NCI-H1092 treated with DMSO at 0.1 percent for 48 hours (cell line): ENCODE data around the gene CST8.
"Not testable (repeated sequence)": the region's sequence is repeated elsewhere in the genome, so short reads cannot be mapped to it uniquely, and the experiment has no call there.

Experiments used
- DNase-seq: peaks from one replicate; lab custom pipeline; 2025; lab: John Stamatoyannopoulos, UW

Gene CST8, protein sequence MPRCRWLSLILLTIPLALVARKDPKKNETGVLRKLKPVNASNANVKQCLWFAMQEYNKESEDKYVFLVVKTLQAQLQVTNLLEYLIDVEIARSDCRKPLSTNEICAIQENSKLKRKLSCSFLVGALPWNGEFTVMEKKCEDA

GRCh38 chr20:23490817-23491216, at the start of gene CST8:
TSS of gene CST8 (plus strand) at chr20:23491117. CDS start at chr20:23491668, 551 bp downstream.
- DNase-seq = no peak

DNA sequence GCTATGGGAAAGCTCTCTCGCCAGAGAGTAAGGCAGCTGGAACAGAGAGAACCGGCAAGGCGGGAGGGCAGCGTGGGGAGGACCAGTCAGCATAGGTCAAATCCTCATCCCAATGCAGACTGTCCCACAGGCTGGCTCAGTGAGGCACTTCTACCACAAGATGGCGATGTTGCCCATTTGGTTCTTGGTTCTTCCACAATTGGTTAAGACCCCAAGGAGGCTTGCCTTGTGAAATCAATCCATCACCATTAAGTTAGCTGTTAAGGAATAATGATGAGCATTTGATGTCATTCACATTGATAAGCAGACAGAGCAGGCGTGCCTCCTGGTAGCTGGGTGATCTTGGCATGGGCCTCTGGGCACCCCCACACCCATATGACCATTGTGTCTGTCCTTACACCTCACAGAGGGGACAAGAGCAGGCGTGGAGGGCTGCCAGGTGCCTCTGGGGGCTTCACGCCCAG, 49.0 kb upstream of the CST8 start:
- peak; percentile 48 for DNase-seq

GRCh38 chr20:23442436-23442835, 48.5 kb upstream of the CST8 start:
- DNase-seq = no peak

DNA sequence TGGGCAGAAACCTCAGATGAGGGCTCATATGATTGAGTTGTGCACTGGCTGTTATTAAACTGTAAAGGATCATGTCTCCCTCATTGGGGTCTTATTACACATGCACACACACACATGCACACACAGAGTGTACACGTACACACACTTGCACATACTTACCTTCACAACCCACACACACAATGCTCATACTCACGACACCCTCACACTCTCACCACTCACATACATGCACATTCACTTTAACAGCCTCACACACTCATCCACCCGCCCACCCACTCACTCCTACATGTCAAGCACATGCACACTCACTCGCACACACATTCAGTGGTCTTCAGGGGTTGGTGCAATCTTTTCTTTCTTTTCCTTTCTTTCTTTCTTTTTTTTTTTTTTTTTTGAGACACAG, 46.1 kb upstream of the CST8 start:
- DNase-seq = no peak

DNA sequence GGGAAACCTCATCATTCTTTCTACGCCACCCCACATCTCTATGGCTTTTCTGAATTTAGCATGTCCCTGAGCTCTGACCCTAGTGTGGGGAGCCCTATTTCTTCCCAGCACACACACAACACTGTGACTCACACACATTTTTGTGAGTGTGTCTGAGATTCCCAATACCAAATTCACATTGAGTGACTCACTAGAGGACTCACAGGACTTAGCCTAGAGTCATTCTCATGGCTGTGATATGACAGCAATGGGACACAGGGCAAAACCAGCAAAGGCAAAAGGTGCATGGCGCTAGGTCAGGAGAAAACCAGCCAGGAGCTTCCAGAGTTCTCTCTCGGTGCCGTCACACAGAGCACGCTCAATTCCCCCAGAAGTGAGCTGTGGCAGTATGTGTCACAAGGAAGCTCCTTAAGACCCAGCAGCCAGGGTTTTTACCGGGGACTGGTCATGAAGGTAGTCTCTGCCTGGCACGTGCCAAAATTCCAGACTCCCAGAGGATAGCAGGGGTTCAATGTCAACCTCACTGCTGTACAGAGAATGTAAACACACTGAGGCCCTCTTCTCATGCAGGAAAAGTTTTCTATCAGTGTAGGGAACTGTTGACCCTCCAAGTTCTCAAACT, 45.2 kb upstream of the CST8 start:
- DNase-seq = no peak

DNA sequence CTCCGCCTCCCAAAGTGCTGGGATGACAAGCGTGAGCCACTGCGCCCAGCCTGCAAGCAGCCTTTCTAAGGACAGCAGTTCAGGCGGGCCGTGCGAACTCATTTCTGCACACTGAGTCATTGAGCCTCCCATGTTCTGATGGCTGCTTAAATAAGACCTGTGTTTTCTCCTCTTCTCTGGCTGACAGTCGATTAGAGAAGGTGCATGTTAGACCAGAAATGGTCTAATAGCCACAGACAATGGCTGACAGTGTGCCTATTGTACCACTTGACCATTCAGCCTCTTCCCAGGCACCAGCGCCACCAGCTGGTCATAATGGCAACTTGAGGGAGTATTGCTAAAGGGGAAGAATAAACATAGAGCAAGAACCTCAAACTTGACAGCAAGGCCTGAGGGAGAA, 44.4 kb upstream of the CST8 start:
- peak; percentile 62 for DNase-seq

DNA sequence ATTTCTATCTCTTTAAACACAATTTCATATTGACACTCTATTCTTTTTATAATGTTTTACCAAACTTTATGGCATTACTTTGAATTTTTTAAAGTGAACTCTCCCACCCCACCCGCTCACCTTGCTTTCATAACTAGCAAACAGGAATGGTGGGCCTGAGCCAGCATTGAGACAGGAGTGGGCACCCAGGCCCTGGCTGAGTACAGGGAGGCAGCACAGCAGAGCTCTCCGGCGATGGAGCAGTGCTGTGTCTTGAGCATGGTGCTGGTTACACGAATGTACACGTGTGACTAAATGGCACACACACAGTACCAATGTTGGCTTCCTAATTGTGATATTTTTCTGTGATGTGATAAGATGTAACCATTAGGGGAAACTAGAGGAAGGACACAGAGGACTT, 42.8 kb upstream of the CST8 start:
- DNase-seq = no peak

DNA sequence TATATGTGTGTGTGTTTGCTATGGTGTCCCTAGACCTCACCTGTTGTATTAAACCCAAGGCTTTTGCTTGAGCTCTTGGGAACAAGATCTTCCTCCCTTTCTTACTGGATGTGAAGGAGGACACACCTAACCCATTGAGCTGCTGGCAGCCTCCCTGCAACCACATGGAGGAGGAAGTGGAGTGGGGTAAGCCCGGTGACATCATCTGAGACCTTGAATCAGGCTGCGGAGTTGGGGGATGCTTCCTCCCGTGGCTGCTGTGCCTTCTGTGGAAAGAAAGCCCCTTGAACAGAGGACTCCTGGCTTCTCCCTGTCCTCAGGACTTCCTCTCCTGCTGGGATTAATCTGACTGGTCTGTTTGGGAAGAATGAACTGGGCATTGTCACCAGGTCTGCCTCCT, 41.5 kb upstream of the CST8 start:
- DNase-seq = no peak

GRCh38 chr20:23450877-23451276, 40.0 kb upstream of the CST8 start:
- DNase-seq = no peak

DNA sequence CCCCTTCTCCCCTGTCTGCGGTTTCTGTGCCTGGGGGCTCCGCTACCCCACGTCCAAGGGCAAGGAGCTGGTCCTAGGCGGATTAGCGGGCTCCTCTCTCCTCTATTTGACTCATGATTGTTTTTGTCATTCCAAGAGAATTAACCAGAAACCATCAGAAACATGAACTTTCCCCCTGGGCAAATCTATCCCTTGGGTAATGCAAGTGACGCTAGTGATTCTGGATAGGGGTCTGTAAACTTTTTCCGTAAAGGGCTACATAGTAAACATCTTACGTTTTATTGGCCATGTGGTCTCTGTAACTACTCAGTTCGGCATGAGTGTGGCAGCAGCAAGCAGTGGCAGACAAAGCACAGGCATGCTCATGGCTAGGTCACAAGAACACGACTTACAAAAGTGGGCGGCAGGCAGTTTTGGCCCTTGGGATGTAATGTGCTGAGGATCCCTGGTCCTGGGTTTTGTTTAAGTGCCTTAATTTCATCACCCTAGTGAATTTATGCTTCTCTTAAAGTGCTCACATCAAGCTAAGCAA, 38.9 kb upstream of the CST8 start:
- no peak for DNase-seq

DNA sequence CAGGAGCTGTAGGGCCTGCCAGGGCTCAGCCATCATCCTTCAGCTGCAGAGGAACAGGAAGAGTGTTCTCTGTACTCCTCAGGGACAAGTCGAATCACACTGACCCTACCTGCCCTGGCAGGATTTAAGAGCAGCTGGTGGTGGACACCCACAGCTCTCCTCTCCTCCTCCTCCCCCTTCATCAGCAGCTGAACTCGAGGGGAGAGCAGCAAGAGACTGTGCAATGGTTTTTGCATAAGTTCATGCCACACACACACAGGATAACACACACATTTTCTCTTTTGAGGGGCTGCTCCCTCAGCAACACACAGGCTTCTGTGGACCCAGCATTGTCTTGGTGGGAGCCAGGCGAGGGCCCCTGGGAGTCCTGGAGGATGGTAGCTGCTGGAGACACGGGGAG, 38.1 kb upstream of the CST8 start, which contains the start of gene CST11:
Gene CST11 (minus strand): TSS at position 101 of the 400 bp plus-strand sequence. CDS start 65 bp downstream, at position 36.
- DNase-seq = no peak

- DNase-seq = no peak
These were observed 37.1 kb upstream of the CST8 start for GRCh38 chr20:23453549-23454543.

DNA sequence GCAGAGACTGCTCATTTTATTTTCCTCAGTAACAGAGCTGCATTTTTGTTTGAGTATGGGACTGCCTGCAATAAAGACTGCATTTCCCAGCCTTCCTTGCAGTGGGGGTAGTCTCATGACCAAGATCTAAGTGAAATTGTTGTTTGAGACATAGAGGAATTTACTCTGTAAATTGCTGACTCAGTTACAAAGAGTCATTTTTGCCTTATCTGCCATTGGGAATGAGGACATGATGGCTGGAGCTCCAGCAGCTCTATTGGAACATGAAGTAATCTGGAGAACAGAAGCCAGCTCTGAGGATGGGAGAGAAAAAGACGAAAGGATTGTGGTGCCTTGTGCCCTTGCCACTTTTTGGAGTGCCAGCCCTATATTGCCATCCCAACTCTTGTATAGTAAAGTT, 36.1 kb upstream of the CST8 start:
- no peak for DNase-seq

DNA sequence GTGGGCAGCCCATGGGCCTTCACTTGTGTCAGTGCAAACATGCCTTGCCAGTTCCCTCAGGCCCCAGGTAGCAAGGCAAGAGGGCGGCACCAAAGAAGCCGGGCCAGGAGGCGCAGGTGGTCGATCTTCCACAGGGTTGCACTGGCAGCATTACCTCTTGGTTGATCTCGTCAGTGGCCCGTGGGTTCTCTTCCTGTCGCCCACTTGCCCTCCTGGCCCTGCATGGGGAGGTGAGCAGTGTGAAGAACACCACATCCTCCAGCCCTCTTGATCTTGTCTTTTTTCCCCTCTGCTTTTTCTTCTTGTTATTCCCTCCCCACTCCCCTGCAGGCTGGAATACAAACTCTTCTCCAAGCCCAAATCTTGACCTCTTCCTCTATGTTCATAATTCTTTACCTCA, 35.3 kb upstream of the CST8 start:
- no peak for DNase-seq

GRCh38 chr20:23456409-23456808, 34.5 kb upstream of the CST8 start:
- no peak for DNase-seq

DNA sequence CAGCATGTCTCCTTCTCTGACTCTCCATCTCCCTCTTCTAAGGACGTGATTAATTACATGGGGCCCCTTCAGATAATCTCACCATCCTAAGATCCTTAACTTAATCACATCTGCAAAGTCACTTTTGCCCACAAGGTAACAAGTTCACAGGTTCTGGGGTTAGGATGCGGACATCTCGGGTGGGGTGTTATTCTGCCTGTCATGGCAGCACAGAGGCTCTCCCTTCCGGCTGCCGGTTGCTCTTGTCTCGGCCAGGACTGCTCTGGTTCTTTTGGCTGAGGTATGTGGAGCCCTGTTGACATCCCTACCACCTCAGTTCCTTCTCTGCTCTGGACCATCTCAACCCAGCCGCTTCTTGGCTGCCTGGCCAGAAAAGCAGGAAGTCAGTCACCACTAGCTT, 34.0 kb upstream of the CST8 start:
- no peak for DNase-seq

DNA sequence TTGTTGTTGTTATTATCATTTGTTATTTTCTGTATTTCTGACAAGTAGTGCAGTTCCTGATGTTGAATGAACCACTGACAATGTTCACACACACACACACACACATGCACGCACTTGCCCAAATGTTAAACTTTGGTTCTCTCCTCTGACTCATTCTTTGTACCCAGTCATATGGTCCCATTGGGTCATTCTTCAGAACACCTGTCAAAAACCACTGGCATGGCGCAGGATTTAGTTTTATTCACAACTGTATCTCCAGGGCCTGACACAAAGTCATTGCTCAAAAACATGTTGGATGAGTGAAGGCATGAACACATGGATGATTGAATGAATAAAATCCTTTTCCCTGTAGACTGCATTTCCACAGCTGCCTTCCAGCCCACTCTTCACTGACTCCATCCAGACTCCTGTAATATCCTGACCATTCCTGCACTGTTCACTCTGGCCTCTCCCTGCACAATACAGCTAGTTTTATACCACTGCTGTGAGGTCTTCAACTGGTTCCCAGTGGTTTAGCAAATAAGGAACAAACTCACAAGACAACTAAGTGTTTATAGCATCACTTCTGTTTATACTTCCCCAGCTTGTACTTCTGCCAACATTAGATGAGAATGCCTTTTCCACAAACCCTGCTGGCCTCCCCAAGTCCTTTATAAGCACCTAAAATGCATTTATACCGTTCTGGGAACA, 31.3 kb upstream of the CST8 start:
- no peak for DNase-seq

- DNase-seq = no peak
These were observed 29.7 kb upstream of the CST8 start for GRCh38 chr20:23461180-23461579.

DNA sequence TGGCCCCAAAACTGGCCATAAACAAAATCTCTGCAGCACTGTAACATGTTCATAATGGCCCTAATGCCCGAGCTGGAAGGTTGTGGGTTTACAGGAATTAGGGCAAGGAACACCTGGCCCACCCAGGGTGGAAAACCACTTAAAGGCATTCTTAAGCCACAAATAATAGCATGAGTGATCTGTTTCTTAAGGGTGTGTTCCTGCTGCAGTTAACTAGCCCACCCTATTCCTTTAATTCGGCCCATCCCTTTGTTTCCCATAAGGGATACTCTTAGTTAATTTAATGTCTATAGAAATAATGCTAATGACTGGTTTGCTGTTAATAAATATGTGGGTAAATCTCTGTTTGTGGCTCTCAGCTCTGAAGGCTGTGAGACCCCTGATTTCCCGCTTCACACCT, 24.0 kb upstream of the CST8 start:
- not testable (repeated sequence) for DNase-seq

DNA sequence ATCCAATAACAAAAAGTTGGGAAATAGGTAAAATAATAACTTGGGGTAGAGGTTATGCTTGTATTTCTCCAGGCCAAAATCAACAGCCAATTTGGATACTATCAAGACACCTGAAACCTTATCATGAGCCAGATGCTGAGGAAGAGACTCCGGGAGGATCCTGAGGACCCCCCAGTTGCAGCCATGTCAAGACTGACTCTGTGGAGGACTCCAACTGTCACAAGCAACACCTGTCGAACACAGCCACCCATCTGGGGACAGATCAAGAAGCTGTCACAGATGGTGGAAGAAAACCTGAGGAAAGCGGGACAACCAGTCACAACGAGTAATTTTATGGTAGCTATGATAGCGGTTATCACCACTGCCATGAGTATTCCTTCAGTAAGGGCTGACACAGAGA, 18.6 kb upstream of the CST8 start:
- not testable (repeated sequence) for DNase-seq

- DNase-seq = not testable (repeated sequence)
These were observed 17.6 kb upstream of the CST8 start for GRCh38 chr20:23473293-23473692.

DNA sequence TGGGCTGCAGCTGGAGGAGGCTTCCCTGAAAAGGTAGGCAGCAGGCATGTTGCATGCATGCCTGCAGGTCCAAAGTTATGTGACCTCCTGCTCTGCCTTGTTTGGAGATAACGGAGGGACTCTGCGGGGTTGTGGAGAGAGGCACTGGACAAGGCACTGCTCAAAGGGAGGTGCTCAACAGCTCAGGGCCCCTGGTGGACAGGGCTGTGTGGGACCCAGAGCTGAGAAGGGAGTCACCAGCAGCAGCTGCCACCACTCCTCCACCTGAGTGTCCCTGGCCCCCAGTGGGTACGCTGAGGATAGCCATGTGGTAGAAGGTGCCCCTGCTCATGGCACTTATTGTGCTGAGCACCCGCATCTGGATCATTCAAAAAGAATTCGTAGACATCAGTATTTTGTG, 15.5 kb upstream of the CST8 start:
- no peak for DNase-seq
